ENCODE results near the gene TEX10.
"Not testable (repeated sequence)": the region's sequence is repeated elsewhere in the genome, so short reads cannot be mapped to it uniquely, and the experiment has no call there.

TEX10 gene

DNA sequence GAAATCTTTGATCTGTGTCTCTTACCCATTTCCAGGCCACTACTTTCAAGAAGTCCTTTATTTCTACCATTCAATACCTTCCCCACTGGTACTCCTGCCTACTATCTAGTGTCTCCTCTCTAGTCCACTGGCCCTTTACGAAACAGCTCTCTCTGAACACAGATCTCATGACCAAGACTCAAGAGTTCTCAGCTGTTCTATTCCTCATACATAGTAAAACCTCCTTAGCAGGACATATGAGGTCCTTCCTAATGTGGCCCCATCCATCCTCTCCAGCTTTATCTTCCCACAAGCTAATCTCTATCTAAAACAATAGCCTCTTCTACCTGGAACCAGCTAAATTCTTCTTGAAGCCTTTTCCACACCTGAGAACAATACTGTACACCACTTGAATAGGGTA is 2.6 kb downstream of the TEX10 start:
- DNase-seq (ENCODE audit: low read depth in 2 of 2), result no peak

DNA sequence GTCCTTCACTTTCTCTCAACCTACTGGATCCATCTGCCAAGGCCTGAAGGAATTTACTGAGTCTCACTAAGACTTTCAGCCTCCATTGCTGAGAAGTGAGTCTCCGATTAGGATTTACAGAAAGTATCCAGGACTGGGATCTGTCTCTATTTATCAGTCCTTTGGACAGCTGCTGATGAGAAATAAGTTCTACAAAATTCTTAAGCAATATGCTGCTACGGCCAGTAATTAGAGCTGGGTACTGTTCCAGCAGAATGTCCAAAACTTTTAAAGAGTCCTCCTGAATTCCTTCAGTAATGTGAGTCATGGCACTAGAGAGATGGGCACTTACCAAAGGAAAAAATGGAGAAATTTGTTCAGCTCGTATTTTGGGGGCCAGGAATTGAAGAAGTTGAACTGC is 5.9 kb downstream of the TEX10 start:
- DNase-seq (ENCODE audit: low read depth in 2 of 2), result no peak

GRCh38 chr9:100341889-100342288 is 10.9 kb downstream of the TEX10 start:
- DNase-seq (ENCODE audit: low read depth in 2 of 2), result no peak

DNA sequence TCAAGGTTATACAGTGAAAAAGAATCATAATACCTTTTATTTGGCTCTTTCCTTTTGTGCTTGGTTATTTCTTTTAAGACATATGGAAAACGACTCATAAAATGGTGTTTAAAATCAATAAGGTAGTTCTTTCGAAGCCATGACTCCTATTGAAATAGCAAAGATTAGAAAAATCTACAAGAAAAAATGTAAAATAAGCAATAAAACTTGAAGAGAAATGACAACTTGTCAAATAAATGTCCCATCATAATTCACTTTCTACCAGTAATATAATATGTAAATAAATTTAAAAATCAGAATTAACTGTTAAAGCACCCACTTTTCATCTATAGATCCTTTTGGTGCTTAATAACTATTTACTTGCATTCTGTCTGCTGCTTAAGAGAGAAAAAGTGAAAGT is 12.5 kb downstream of the TEX10 start:
- DNase-seq (ENCODE audit: low read depth in 2 of 2), result no peak

- not testable (repeated sequence) for DNase-seq (ENCODE audit: low read depth in 2 of 2)
Measured at GRCh38 chr9:100338736-100339135, 14.0 kb downstream of the TEX10 start.

DNA sequence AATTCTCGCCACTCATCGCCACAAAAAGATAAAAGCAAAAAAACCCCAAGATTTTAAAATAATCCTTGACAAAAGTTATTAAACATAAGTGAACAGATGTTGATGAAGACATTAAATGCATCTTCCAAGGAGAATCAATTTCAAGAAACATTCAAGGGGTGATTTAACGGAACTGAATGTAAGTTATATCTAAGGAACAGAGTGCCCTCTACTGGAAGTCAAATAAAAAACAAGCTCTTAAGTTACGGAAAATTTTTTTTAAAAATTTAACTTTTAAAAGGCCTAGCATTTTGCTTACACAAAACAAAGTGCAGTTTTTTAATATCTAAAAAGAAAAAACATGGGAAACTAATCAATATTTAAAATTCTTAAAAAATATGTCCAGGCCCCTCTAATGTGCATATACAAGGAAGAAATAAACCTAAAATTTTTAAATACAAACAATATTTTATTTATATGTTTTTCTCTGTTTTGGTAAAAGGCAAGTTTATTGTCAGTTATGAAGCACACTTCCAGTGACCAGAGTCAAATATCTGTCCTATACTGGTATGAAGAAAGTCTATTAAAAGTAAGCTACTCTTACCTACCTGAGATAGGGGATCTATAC is 28.0 kb downstream of the TEX10 start:
- DNase-seq (ENCODE audit: low read depth in 2 of 2), result no peak

GRCh38 chr9:100322954-100323536 is 29.7 kb downstream of the TEX10 start:
- no peak for DNase-seq (ENCODE audit: low read depth in 2 of 2)

DNA sequence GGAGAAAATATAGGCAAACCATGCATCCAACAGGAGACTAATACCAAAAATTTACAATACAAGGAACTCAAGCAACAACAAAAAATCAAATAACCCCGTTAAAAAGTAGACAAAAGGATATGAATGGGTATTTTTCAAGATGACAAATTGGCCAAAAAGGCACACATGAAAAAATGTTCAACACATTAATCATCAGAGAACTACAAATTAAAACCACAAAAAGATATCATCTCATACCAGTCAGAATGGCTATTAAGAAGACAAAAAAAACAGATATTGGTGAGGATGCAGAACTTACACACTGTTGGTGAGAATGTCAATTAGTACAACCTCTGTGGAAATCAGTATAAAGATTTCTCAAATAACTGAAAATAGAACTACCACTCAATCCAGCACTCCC is 35.0 kb downstream of the TEX10 start:
- DNase-seq (ENCODE audit: low read depth in 2 of 2), result no peak

- no peak for DNase-seq (ENCODE audit: low read depth in 2 of 2)
Measured at GRCh38 chr9:100315561-100315960, 37.2 kb downstream of the TEX10 start.

DNA sequence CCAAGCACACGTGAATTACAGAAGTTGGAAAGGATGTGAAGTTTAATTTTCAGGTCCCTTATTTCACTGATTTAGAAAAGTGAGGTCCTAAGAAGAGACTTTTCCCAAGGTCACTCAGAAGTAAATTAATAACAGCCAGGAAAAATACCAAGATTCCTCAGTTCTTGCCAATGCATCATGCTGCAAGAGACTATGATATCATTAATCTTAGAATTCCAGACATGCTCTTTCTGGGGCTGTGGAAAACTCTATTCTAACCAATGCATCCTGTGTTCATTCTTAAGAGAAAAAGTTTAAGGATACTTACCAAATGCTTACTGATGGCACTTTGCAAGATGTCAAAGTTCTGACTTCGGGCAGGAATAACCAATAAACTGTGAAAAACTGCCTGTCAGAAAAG is 42.8 kb downstream of the TEX10 start:
- no peak for DNase-seq (ENCODE audit: low read depth in 2 of 2)

DNA sequence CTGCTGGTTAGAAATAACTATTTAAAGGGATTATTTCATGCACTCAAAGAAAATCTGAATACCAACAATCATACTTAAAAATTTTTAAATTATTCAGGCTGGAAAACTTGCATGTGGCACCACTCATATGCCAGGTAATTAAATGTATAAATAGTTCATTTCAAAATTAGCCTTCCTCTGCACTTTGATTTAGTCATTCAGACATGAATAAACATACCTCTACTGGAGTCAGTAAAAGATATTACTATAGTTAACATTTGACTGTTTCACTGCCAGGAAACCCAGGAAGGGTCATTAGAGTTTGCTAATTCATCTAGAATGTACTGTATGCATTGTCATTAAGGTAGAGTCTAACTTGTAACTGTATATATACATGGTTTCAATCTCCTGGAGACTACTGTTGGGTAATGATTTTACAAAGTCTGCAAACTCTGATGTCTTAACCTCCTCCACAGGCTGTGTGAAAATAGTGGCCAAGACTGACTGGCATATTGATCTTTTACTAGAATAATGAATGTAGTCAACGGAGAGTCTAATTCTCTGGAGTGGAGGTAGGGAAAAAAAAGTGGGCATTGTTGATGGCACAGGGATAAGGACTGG is 43.7 kb downstream of the TEX10 start:
- no peak for DNase-seq (ENCODE audit: low read depth in 2 of 2)

DNA sequence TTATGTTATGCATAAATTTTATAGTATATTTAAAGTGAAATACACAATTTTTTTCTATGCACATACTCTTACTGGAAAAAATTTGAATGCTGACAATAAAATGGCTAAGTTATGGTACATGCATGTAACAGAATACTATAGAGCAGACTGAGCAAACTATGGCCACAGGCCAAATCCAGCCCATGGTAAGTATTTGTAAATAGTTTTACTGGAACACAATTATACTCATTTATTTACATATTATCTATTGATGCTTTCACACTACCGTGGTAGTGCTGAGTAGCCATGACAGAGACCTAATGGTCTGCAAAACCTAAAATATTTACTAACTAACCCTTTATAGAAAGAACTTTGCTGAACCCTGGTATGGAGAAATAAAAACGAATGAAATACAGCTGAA is 45.7 kb downstream of the TEX10 start:
- no peak for DNase-seq (ENCODE audit: low read depth in 2 of 2)

DNA sequence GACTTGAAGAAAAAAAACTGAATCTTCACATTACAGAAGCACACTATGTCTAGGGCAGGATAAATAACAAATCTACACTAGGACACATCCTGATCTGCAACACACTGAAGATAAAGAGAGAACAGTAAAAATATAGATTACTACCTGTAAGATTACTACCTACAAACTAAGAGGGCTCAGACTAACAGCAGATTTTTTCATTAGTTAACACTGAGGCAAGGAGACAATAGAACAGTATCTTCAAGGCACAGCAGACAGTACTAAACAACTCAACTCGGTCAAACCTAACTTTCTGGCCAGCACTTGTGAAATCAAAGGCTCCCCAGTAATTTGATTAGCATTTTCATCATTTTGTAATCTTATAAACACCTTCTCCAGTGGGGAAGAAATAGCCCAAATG is 46.5 kb downstream of the TEX10 start:
- no peak for DNase-seq (ENCODE audit: low read depth in 2 of 2)

DNA sequence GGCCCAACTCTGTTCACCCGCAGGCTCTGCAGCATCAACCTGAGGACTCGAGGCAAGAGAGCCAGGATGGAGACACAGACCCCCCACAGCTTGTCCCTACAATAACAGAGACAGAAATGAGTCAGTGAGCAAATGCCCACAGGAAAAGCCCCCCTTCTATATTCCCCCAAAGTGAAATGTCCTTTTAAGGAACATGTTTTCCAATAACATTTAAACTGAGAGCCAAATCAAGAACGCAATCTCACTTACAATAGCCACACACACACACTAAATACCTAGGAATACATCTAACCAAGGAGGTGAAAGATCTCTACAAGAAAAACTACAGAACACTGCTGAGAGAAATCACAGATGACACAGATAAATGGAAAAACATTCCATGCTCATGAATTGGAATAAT is 49.0 kb downstream of the TEX10 start:
- no peak for DNase-seq (ENCODE audit: low read depth in 2 of 2)

DNA sequence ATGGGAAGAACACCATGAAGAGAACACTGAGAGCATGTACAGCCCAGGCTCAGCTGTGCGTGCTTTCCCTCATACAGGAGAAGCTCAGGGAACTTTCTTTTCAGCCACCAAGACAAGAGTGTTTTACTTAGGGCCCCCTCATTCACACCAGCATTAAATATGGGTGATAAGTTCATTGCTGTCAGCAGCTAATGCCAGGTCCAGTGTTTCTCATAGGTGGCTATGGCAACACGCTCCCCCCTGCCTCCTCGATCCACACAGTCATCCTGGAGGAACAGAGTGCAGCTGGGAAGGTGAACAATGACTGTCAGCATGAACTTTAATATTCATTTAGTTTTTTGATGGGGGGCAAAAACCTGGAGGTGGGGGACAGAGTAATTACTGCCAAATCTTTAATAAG is 54.4 kb downstream of the TEX10 start:
- DNase-seq (ENCODE audit: low read depth in 2 of 2), result no peak

- no peak for DNase-seq (ENCODE audit: low read depth in 2 of 2)
Measured at GRCh38 chr9:100296407-100296806, 56.3 kb downstream of the TEX10 start.

- no peak for DNase-seq (ENCODE audit: low read depth in 2 of 2)
Measured at GRCh38 chr9:100295240-100295639, 57.5 kb downstream of the TEX10 start.

DNA sequence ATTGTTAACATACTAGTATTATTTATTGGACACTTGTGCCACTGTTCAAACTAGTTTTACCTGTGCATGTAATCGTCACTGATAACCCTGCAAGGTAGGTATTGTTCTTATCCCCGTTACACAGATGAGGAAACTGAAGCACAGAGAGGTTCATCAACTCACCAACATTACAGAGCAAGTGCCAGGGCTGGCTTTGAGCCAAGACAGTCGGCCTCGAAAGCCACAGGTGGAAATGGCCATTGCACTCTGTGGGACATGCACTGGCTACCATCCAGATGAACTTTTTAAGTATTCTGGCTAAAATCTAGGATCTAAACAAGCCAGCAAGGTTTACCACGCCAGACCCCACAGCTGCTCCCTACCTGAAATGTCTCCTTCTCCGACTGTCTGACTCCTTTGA is 57.9 kb downstream of the TEX10 start:
- DNase-seq (ENCODE audit: low read depth in 2 of 2), result no peak

DNA sequence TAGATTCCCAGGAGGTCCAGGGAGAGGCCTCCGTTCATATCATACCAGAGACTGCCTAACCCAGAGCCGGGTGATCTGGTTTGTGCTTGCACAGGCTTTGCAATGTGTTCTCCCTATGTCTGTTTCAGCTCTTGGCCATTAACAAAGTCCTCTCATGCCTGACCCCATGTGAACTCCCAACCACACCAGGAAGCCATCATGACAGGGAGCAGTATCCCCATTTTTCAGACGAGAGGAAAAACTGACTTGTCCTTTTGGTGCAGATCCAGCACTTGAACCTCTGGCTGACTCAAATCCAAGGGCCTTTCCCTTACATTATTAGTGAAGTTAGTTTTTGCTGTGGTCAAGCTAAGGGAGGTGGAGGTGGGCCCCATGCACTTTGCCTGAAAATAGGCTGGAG is 58.4 kb downstream of the TEX10 start:
- DNase-seq (ENCODE audit: low read depth in 2 of 2), result no peak

DNA sequence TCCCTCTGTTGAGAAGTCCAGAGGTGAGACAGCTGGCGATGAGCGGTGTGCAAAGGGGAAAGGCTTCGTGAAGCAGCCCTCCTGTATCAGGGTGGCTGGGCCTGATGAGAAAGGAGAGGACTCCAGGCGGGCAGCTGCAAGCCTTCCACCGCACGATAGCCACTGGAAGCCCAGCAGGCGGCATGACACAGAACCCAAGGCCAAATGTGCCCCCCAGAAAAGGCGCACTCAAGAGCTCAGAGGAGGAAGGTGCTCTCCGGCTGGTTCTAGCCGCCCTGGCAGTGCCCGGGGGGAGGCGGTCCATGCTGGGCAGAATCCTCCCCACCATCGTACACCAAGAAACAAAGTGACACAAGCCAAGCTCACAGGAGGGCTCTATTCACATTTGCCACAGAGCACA is 60.3 kb downstream of the TEX10 start:
- no peak for DNase-seq (ENCODE audit: low read depth in 2 of 2)

DNA sequence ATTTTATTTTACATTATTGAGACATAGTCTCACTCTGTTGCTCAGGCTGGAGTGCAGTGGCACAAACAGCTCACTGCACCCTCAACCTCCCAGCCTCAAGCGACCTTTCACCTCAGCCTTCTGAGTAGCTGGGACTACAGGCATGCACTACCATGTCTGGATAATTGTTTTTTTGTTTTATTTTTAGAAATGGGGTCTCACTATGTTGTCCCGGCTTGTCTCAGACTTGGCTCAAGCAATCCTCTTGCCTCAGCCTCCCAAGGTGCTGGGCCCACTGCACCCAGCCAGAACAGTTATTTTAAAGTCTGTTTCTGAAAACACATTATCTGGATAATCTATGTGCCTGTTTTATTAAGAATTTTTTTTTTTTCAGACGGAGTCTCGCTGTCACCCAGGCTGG is 62.0 kb downstream of the TEX10 start:
- DNase-seq (ENCODE audit: low read depth in 2 of 2), result no peak

GRCh38 chr9:100287186-100287585 is 65.6 kb downstream of the TEX10 start:
- DNase-seq (ENCODE audit: low read depth in 2 of 2), result no peak

GRCh38 chr9:100286257-100286656 is 66.5 kb downstream of the TEX10 start:
- DNase-seq (ENCODE audit: low read depth in 2 of 2), result no peak

- no peak for DNase-seq (ENCODE audit: low read depth in 2 of 2)
Measured at GRCh38 chr9:100285601-100286000, 67.1 kb downstream of the TEX10 start.

All from stimulated activated CD8-positive, alpha-beta memory T cell treated with anti-CD3 and anti-CD28 coated beads, Interleukin-2, amount 100 ng/mL, for 1 hour (primary cell).